Stomach (tissue), 9 donors: ENCODE data around the gene TNRC6A. TPM values are rescaled to one million over a fixed set of nuclear protein-coding genes. Genes with fewer than 3 reads are reported as not detected.

Source experiments
- DNase-seq, 2 donors: peaks; one replicate each; pipeline versions ENCODE4 v3.0.0 to v3.0.0-alpha.2; 2013 to 2019
- H3K27ac ChIP-seq, 5 donors: fragments of 200-600 bp in 4 of 5; sonication (generic) in 4 of 5; one replicate each; pipeline ENCODE4 v1.5.1; 2013 to 2019; ENCODE audit warnings: mild to moderate bottlenecking in 1 of 5, moderate library complexity in 1 of 5
- H3K27me3 ChIP-seq, 3 donors: fragments of 200-600 bp; sonication (generic); one replicate each; pipeline ENCODE4 v1.5.1; 2017 to 2019; ENCODE audit warnings: mixed run types in 1 of 3
- H3K36me3 ChIP-seq, 4 donors: fragments of 200-600 bp; sonication (generic); 1 replicate in 3 of 4; 2 replicates in 1 of 4; pipeline ENCODE4 v1.5.1; 2016 to 2019
- H3K4me1 ChIP-seq, 4 donors: fragments of 200-600 bp; sonication (generic); one replicate each; pipeline ENCODE4 v1.5.1; 2016 to 2019
- H3K4me3 ChIP-seq, 4 donors: fragments of 200-600 bp; sonication (generic) in 3 of 4; one replicate each; pipeline ENCODE4 v1.5.1; 2016 to 2019; ENCODE audit warnings: mild to moderate bottlenecking in 1 of 4
- H3K9me3 ChIP-seq, 4 donors: fragments of 200-600 bp; sonication (generic); one replicate each; pipeline ENCODE4 v1.5.1; 2016 to 2019
- CTCF ChIP-seq, 7 experiments: fragments of 450-650 bp in 4 of 7; fragments of 200-600 bp in 3 of 7; sonication (generic) in 3 of 7; IDR thresholded peaks; one replicate each; pipeline ENCODE4 v1.5.1; 2016 to 2019; ENCODE audit warnings: antibody characterized with exemption in 7 of 7, control low read depth in 2 of 7, mild to moderate bottlenecking in 1 of 7
- EP300 ChIP-seq: sonication (generic); formaldehyde crosslinking; IDR thresholded peaks from one replicate; pipeline ENCODE4 v1.6.1; 2017; ENCODE audit warnings: antibody characterized with exemption
- POLR2A ChIP-seq, 4 donors: fragments of 450-650 bp; IDR thresholded peaks; one replicate each; pipeline ENCODE4 v1.6.1; 2016; ENCODE audit warnings: antibody characterized with exemption in 4 of 4, control low read depth in 2 of 4, mild to moderate bottlenecking in 1 of 4, moderate library complexity in 1 of 4
- POLR2AphosphoS5 ChIP-seq, 3 donors: sonication (generic); formaldehyde crosslinking; IDR thresholded peaks; one replicate each; pipeline ENCODE4 v1.6.1; 2016; ENCODE audit warnings: antibody characterized with exemption in 3 of 3
- WGBS, 5 donors: extraction: QIAGEN DNeasy Blood & Tissue Kit in 3 of 5; methylation state at CpG; one replicate each; pipeline versions ENCODE4 v1.1.5 to v1.1.7; 2013 to 2018; 5-methylcytosine and 5-hydroxymethylcytosine counted together
- intact Hi-C: fragments of 100-400 bp; cut with DNase I; formaldehyde crosslinking; loops from one replicate; pipeline ENCODE4 v1.15.1; 2023; ENCODE audit warnings: low total_unique reads
- polyA plus RNA-seq, 3 donors: library from polyadenylated mRNA; stranded (reverse); fragments of 200-250 nt; gene quantifications; one replicate each; pipeline ENCODE4 v1.2.3, GENCODE V29; 2013
- total RNA-seq, 5 donors: library from RNA; depleted of rRNA; stranded (reverse); fragments of >200 nt; gene quantifications; one replicate each; pipeline versions ENCODE4 v1.1.0 to v1.2.3, GENCODE V29; 2014 to 2016
- donor health status: healthy with polysubstance abuse.
- donor health status: Bipolar disorder and iron deficiency.
- donor health status: healthy.

Gene TNRC6A
- total and polyA plus RNA-seq, 8 donors, result 6.8 to 59.6 (median 41.3) TPM

GRCh38 chr16:24822542-24822941 lies 93.1 kb downstream of the TNRC6A start:
- no peak for DNase-seq
- H3K9me3 ChIP-seq, result no peaks in the 10 kb centered on the region
- no peak for TF ChIP-seq EP300
- no peak for TF ChIP-seq POLR2AphosphoS5 (IDR thresholded peaks at IDR 0.05)
- TF ChIP-seq CTCF (IDR thresholded peaks at IDR 0.05), result no peak
- no peak for TF ChIP-seq POLR2A (IDR thresholded peaks at IDR 0.05)
- H3K4me1 ChIP-seq, result no peaks in the 10 kb centered on the region
- H3K27ac ChIP-seq, result no peak overlapping the region
- H3K4me3 ChIP-seq, result no peak overlapping the region
- intact Hi-C loops, result no loop called here
- no peaks in the 10 kb centered on the region for H3K27me3 ChIP-seq
- 81 to 92% (median 86%) methylated on average over 10 of the region's 10 CpGs for WGBS, 5 donors
- peaks cover 78 to 100% (median 96%) of the 10 kb centered on the region in 4 donors for H3K36me3 ChIP-seq

- Histone ChIP-seq H3K9me3 (no peaks in the 10 kb centered on the region), H3K4me3 (no peak overlapping the region), H3K4me1 (no peaks in the 10 kb centered on the region), H3K36me3 (peaks cover 78 to 100% (median 96%) of the 10 kb centered on the region in 4 donors), H3K27me3 (no peaks in the 10 kb centered on the region), H3K27ac (no peak overlapping the region)
- WGBS, 5 donors, result 88 to 96% (median 89%) methylated on average over 8 of the region's 8 CpGs
- TF ChIP-seq EP300 (no peak), POLR2A (IDR thresholded peaks at IDR 0.05) (no peak), POLR2AphosphoS5 (IDR thresholded peaks at IDR 0.05) (no peak), CTCF (IDR thresholded peaks at IDR 0.05) (no peak)
- DNase-seq, result no peak
- intact Hi-C loops, result no loop called here
Observed at GRCh38 chr16:24822974-24823373, 93.5 kb downstream of the TNRC6A start.

GRCh38 chr16:24825696-24826095 lies 96.2 kb downstream of the TNRC6A start:
- Histone ChIP-seq H3K36me3 (peaks cover 62 to 88% (median 85%) of the 10 kb centered on the region in 4 donors), H3K4me1 (no peaks in the 10 kb centered on the region), H3K9me3 (no peaks in the 10 kb centered on the region), H3K27me3 (no peaks in the 10 kb centered on the region), H3K27ac (no peak overlapping the region), H3K4me3 (no peak overlapping the region)
- WGBS, 5 donors, result 82 to 93% (median 87%) methylated on average over 10 of the region's 10 CpGs
- peak in 1 of 2 donors; percentile 29 for DNase-seq
- no peak for TF ChIP-seq EP300
- no peak for TF ChIP-seq POLR2A (IDR thresholded peaks at IDR 0.05)
- TF ChIP-seq POLR2AphosphoS5 (IDR thresholded peaks at IDR 0.05), result no peak
- no peak for TF ChIP-seq CTCF (IDR thresholded peaks at IDR 0.05)
- intact Hi-C loops, result no loop called here

- no peaks in the 10 kb centered on the region for H3K27me3 ChIP-seq
- H3K27ac ChIP-seq, result no peak overlapping the region
- H3K9me3 ChIP-seq, result no peaks in the 10 kb centered on the region
- no peak overlapping the region for H3K4me3 ChIP-seq
- intact Hi-C loops, result no loop called here
- TF ChIP-seq EP300, result no peak
- no peak for TF ChIP-seq POLR2AphosphoS5 (IDR thresholded peaks at IDR 0.05)
- no peak for TF ChIP-seq CTCF (IDR thresholded peaks at IDR 0.05)
- TF ChIP-seq POLR2A (IDR thresholded peaks at IDR 0.05), result no peak
- no peak for DNase-seq
- 67 to 78% (median 74%) methylated on average over 12 of the region's 12 CpGs for WGBS, 5 donors
- H3K4me1 ChIP-seq, result no peaks in the 10 kb centered on the region
- H3K36me3 ChIP-seq, result peaks cover 57 to 83% (median 80%) of the 10 kb centered on the region in 4 donors
Observed at GRCh38 chr16:24826096-24826690, 96.7 kb downstream of the TNRC6A start.
